ENCODE measurements around the gene QSOX2. TPM values are rescaled to one million over a fixed set of nuclear protein-coding genes. Genes with fewer than 3 reads are reported as not detected.

Gene QSOX2
- total RNA-seq, 1 experiment from 2014 or later = 34.6 TPM

DNA sequence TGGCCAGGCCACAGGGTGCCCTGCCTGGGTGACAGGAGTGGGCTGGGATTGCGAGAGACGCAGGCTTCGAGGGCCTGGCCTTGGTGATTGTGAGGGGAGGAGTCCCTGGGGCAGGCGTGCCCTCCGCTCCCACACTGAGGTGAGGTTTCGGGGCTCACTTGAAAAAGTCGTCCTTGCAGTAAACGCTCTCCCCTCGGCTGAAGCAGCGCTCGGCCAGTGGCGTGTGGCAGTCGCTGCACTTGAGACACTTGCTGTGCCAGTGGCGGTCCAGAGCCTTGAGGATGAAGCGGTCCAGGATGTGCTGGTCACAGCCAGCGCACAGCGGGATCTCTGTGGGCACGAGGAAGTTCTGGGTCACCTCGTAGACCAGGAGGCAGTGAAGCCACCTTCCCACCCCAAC, 45.2 kb downstream of the QSOX2 start:
- Histone ChIP-seq H3K36me3 (ENCODE audit: control insufficient read depth in 1 of 2, insufficient read depth in 2 of 2, low read length in 2 of 2) (no peaks in the 10 kb centered on the region), H3K4me3 (replicated peaks in 1 of 2; ENCODE audit: low read depth in 1 of 2, low read length in 2 of 2) (no peak overlapping the region), H3K27me3 (ENCODE audit: insufficient read depth, low read length) (no peaks in the 10 kb centered on the region), H3K4me1 (ENCODE audit: control insufficient read depth in 1 of 2, insufficient read depth in 2 of 2, low read length in 2 of 2) (peaks cover 5 to 13% of the 10 kb centered on the region in 2 experiments; a peak in 2 of 4 replicates), H3K4me2 (ENCODE audit: low read length) (no peak overlapping the region), H3K27ac (ENCODE audit: low read depth, low read length) (no peak overlapping the region), H3K79me2 (ENCODE audit: insufficient read depth, low read length) (no peaks in the 10 kb centered on the region), H3K9ac (ENCODE audit: low read length) (no peak overlapping the region), H3K9me2 (ENCODE audit: insufficient read depth) (no peaks in the 10 kb centered on the region), H4K20me1 (ENCODE audit: insufficient read depth) (no peaks in the 10 kb centered on the region), H3K9me3 (ENCODE audit: control insufficient read depth in 1 of 2, insufficient read depth in 1 of 2, low read depth in 1 of 2, low read length in 2 of 2) (no peaks in the 10 kb centered on the region), H2AFZ (ENCODE audit: low read depth, low read length, poor library complexity, severe bottlenecking) (no peak overlapping the region)
- ChIA-PET CTCF (no interaction called here), RAD21 (ENCODE audit: low non-redundant PET in 1 of 2, low total read pairs in 2 of 2, uncharacterized antibody in 2 of 2, unreplicated experiment in 2 of 2) (no interaction called here), POLR2A (no interaction called here)
- DNase-seq (ENCODE audit: low read depth, low spot score) (no peak), ATAC-seq (no peak)
- TF ChIP-seq CTCF (IDR thresholded peaks at IDR 0.05 in 2 of 3, conservative IDR thresholded peaks at IDR 0.05 in 1 of 3; ENCODE audit: borderline replicate concordance in 1 of 3, insufficient read depth in 1 of 3, low read depth in 2 of 3, low read length in 2 of 3) (no peak), ZNF274 (IDR thresholded peaks at IDR 0.05; ENCODE audit: low read depth, low read length) (no peak), CEBPB (IDR thresholded peaks at IDR 0.05; ENCODE audit: low read depth) (no peak)
- no TSS peak for BruUV-seq (replicated peaks)
- intact Hi-C loops (cut with micrococcal nuclease) = no loop called here

DNA sequence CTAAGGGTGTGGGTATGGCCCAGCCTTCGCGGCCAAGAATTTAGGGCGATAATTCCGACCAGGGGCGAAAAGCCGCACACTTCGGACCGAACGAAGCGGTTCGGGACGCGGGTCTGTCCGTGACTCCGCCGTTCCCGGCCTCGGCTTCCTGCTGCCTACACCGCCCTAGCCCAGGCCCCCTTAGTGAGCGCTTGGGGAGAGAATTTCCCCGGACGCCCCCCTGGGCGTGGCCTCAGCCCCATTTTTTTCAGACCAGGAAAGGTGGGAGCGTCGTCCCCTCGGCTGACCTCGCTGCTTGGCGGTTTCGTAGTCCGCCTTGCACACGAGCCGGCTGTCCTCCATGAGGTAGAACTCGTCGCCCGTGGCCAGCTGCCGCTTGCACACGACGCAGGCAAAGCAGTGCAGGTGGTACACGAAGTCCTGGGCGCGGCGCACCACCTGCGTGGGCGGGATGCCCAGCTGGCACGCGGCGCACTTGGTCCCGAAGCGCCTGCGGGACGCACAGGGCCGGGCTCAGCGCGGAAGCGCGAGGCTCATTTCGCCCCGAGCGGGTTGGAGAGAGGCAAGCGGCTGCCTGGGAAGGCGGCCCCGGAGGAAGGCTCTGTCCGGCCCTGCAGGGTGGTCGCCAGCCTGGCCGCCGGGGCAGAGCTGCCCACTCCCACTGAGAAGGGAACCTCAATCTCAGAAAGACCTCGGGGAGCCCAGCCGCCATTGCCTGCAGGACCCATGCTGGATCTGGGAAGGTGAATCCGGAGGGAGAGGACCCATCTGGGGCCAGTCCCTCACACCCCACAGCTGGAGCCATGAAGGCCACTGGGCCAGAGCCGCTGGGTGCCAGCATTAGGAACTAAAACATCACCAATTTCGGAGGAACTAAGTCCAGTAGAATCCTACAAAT, 46.0 kb downstream of the QSOX2 start:
- Histone ChIP-seq H3K9me3 (ENCODE audit: control insufficient read depth in 1 of 2, insufficient read depth in 1 of 2, low read depth in 1 of 2, low read length in 2 of 2) (no peaks in the 10 kb centered on the region), H3K4me3 (replicated peaks in 1 of 2; ENCODE audit: low read depth in 1 of 2, low read length in 2 of 2) (no peak overlapping the region), H3K9me2 (ENCODE audit: insufficient read depth) (no peaks in the 10 kb centered on the region), H3K9ac (ENCODE audit: low read length) (no peak overlapping the region), H3K27ac (ENCODE audit: low read depth, low read length) (no peak overlapping the region), H4K20me1 (ENCODE audit: insufficient read depth) (no peaks in the 10 kb centered on the region), H2AFZ (ENCODE audit: low read depth, low read length, poor library complexity, severe bottlenecking) (no peak overlapping the region), H3K27me3 (ENCODE audit: insufficient read depth, low read length) (no peaks in the 10 kb centered on the region), H3K36me3 (ENCODE audit: control insufficient read depth in 1 of 2, insufficient read depth in 2 of 2, low read length in 2 of 2) (no peaks in the 10 kb centered on the region), H3K79me2 (ENCODE audit: insufficient read depth, low read length) (no peaks in the 10 kb centered on the region), H3K4me1 (ENCODE audit: control insufficient read depth in 1 of 2, insufficient read depth in 2 of 2, low read length in 2 of 2) (peaks cover 5 to 13% of the 10 kb centered on the region in 2 experiments; a peak in 2 of 4 replicates), H3K4me2 (ENCODE audit: low read length) (no peak overlapping the region)
- TF ChIP-seq POLR2A (IDR thresholded peaks at IDR 0.05; ENCODE audit: borderline replicate concordance, extremely low read depth, insufficient read depth, insufficient read length) = no peak
- TF ChIP-seq, protein P1, sequence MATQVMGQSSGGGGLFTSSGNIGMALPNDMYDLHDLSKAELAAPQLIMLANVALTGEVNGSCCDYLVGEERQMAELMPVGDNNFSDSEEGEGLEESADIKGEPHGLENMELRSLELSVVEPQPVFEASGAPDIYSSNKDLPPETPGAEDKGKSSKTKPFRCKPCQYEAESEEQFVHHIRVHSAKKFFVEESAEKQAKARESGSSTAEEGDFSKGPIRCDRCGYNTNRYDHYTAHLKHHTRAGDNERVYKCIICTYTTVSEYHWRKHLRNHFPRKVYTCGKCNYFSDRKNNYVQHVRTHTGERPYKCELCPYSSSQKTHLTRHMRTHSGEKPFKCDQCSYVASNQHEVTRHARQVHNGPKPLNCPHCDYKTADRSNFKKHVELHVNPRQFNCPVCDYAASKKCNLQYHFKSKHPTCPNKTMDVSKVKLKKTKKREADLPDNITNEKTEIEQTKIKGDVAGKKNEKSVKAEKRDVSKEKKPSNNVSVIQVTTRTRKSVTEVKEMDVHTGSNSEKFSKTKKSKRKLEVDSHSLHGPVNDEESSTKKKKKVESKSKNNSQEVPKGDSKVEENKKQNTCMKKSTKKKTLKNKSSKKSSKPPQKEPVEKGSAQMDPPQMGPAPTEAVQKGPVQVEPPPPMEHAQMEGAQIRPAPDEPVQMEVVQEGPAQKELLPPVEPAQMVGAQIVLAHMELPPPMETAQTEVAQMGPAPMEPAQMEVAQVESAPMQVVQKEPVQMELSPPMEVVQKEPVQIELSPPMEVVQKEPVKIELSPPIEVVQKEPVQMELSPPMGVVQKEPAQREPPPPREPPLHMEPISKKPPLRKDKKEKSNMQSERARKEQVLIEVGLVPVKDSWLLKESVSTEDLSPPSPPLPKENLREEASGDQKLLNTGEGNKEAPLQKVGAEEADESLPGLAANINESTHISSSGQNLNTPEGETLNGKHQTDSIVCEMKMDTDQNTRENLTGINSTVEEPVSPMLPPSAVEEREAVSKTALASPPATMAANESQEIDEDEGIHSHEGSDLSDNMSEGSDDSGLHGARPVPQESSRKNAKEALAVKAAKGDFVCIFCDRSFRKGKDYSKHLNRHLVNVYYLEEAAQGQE (IDR thresholded peaks at IDR 0.05; ENCODE audit: low read depth) = no peak
- POLR2A ChIA-PET = no interaction called here
- no peak for DNase-seq (ENCODE audit: low read depth, low spot score)
- RAD21 ChIA-PET (ENCODE audit: low non-redundant PET in 1 of 2, low total read pairs in 2 of 2, uncharacterized antibody in 2 of 2, unreplicated experiment in 2 of 2) = no interaction called here
- no peak for ATAC-seq
- CTCF ChIA-PET = no interaction called here
- BruUV-seq (replicated peaks) = no TSS peak
- intact Hi-C loops (cut with micrococcal nuclease) = no loop called here
